Fibroblast of the aortic adventitia (primary cell): Measurements from ENCODE around the gene NHERF2. TPM values are rescaled to one million over a fixed set of nuclear protein-coding genes. Genes with fewer than 3 reads are reported as not detected.

Experiments used
- DNase-seq: peaks from one replicate; pipeline ENCODE4 v3.0.0-alpha.2; 2010; ENCODE audit warnings: low read depth
- H3K4me3 ChIP-seq: 2 replicates; pipeline ENCODE4 v1.5.1; 2011; ENCODE audit warnings: low read depth, mild to moderate bottlenecking, control low read depth, low read length, moderate library complexity
- CTCF ChIP-seq: IDR thresholded peaks from 2 replicates; pipeline ENCODE4 v1.5.1; 2011; ENCODE audit warnings: mild to moderate bottlenecking, low read length, control low read depth, inconsistent platforms; ENCODE audit not compliant: insufficient read depth
- total RNA-seq: library from RNA; depleted of rRNA; stranded (reverse); fragments of >200 nt; gene quantifications from 2 replicates; pipeline ENCODE4 v1.2.3, GENCODE V29; 2012; ENCODE audit warnings: low replicate concordance

The NHERF2 gene
- total RNA-seq, 1 donor: 26.3 TPM

DNA sequence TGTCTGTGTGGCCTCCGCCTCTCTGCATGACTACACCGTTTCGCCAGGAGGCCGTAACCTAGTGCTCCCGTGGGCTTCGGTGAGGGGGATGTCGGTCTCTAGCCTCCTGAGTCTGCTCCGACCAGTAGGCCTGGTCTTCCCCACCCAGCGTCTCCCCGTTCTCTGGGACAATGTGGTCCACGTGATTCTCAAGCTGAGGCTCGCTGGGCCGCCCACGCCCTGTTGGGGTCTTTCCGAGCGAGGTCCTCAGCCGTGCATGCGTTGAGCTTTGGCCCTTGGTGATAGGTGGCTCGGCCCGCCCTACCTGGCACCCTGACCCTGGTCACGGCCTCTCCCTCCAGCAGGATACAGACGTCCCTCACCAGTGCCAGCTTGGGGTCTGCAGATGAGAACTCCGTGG lies 52.0 kb downstream of the NHERF2 start:
- H3K4me3 ChIP-seq: no peak overlapping the region
- no peak for TF ChIP-seq CTCF
- no peak for DNase-seq

DNA sequence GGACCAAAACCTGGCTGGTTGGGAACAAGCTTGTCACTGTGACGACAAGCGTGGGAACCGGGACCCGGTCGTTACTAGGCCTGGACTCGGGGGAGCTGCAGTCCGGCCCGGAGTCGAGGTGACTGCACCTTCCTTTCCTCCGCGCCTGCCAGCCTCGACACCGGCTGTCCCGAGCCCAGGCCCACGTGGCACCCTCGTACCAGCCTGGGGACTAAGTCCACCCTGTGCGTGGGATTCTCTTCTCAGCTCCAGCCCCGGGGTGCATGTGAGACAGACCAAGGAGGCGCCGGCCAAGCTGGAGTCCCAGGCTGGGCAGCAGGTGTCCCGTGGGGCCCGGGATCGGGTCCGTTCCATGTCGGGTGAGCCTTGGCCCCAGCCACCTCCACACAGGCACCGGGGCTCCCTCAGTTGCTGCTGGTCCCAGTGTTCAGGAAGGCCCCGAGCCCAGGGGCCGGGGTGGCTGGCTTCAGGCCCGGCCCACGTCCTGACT lies 52.7 kb downstream of the NHERF2 start:
- H3K4me3 ChIP-seq: no peak overlapping the region
- no peak for TF ChIP-seq CTCF
- DNase-seq: no peak

DNA sequence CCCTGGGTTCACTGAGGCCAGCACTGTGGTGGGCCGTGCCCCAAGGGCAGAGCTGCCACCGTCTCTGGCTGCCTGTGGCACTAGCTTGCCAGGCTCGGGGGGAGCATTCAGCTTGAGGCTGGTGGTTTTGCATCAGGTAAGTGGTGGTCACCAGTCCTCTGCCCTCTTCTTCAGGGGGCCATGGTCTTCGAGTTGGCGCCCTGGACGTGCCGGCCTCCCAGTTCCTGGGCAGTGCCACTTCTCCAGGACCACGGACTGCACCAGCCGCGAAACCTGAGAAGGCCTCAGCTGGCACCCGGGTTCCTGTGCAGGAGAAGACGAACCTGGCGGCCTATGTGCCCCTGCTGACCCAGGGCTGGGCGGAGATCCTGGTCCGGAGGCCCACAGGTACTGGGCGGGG lies 53.3 kb downstream of the NHERF2 start:
- no peak overlapping the region for H3K4me3 ChIP-seq
- DNase-seq: no peak
- TF ChIP-seq CTCF: no peak

- DNase-seq: no peak
- no peak for TF ChIP-seq CTCF
- no peak overlapping the region for H3K4me3 ChIP-seq
Measured at GRCh38 chr16:2081201-2082084, 54.7 kb downstream of the NHERF2 start.

- no peak overlapping the region for H3K4me3 ChIP-seq
- DNase-seq: no peak
- TF ChIP-seq CTCF: no peak
Measured at GRCh38 chr16:2082171-2082982, 55.7 kb downstream of the NHERF2 start.

DNA sequence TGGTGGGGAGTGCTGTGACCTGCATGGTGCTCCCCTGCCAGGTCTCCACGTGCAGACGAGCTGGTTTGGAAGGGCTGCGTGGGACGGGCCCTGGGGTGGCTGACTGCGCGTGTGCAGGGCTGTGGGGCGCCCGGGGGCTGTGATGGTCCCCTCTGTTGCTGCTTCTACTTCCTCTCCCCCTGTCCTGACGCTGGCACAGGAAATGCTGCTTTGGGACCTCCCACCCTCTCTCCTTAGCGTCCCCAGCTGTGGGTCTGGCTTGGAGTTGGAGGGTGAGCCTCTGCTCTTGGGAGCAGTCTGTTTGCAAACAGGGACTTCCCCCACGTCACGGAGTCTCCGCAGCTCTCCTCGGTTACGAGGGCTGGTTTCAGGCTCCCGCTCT lies 56.3 kb downstream of the NHERF2 start:
- no peak overlapping the region for H3K4me3 ChIP-seq
- no peak for TF ChIP-seq CTCF
- DNase-seq: no peak
